Smooth muscle cell (in vitro differentiated cells): ENCODE data around the gene LTA4H. TPM values are rescaled to one million over a fixed set of nuclear protein-coding genes. Genes with fewer than 3 reads are reported as not detected.

ENCODE experiments used
- DNase-seq: peaks from one replicate; lab custom pipeline; 2025; ENCODE audit not compliant: unreplicated experiment; lab: John Stamatoyannopoulos, UW
- H2AFZ ChIP-seq: fragments of 200-600 bp; sonication (generic); 2 replicates; pipeline ENCODE4 v1.6.0; 2016; ENCODE audit warnings: antibody characterized with exemption, low read depth, mild to moderate bottlenecking
- H3F3A ChIP-seq: fragments of 200-600 bp; sonication (generic); 2 replicates; pipeline ENCODE4 v1.6.0; 2017; ENCODE audit warnings: antibody characterized with exemption, low read depth
- H3K27ac ChIP-seq: fragments of 200-600 bp; sonication (generic); 2 replicates; pipeline ENCODE4 v1.5.1; 2016; ENCODE audit warnings: low read depth, mild to moderate bottlenecking
- H3K27me3 ChIP-seq: fragments of 200-600 bp; sonication (generic); 2 replicates; pipeline ENCODE4 v1.6.1; 2016; ENCODE audit warnings: low read depth, mild to moderate bottlenecking
- H3K36me3 ChIP-seq: fragments of 200-600 bp; sonication (generic); 2 replicates; pipeline ENCODE4 v1.5.1; 2016; ENCODE audit warnings: low read depth
- H3K4me1 ChIP-seq: fragments of 200-600 bp; sonication (generic); 2 replicates; pipeline ENCODE4 v1.5.1; 2016; ENCODE audit warnings: low read depth
- H3K4me2 ChIP-seq: fragments of 200-600 bp; sonication (generic); 2 replicates; pipeline ENCODE4 v1.6.0; 2016; ENCODE audit warnings: mild to moderate bottlenecking
- H3K4me3 ChIP-seq: fragments of 200-600 bp; sonication (generic); 2 replicates; pipeline ENCODE4 v1.5.1; 2016; ENCODE audit warnings: mild to moderate bottlenecking
- H3K79me2 ChIP-seq: fragments of 200-600 bp; sonication (generic); 2 replicates; pipeline ENCODE4 v1.6.0; 2016; ENCODE audit warnings: low read depth, mild to moderate bottlenecking
- H3K9ac ChIP-seq: fragments of 200-600 bp; sonication (generic); 2 replicates; pipeline ENCODE4 v1.6.0; 2016; ENCODE audit warnings: low read depth
- H3K9me3 ChIP-seq: fragments of 200-600 bp; sonication (generic); replicated peaks from 2 replicates; pipeline ENCODE4 v1.5.1; 2016; ENCODE audit warnings: low read depth
- H4K20me1 ChIP-seq: fragments of 200-600 bp; sonication (generic); 2 replicates; pipeline ENCODE4 v1.6.0; 2016; ENCODE audit warnings: low read depth
- CTCF ChIP-seq: fragments of 200-600 bp; sonication (generic); IDR thresholded peaks from 2 replicates; pipeline ENCODE4 v1.5.1; 2017; ENCODE audit warnings: borderline replicate concordance, mild to moderate bottlenecking, antibody characterized with exemption; ENCODE audit not compliant: insufficient read depth, poor library complexity, severe bottlenecking
- WGBS: methylation state at CpG from one replicate; pipeline ENCODE4 v1.1.7; 2016; ENCODE audit warnings: low lambda C conversion rate; 5-methylcytosine and 5-hydroxymethylcytosine counted together
- polyA plus RNA-seq: library from polyadenylated mRNA; unstranded; fragments of >200 nt; fragmentation: Nextera tagmentation; extraction: Ambion mirVana; gene quantifications from 2 replicates; pipeline ENCODE4 v1.2.1, GENCODE V29; 2016
- total RNA-seq: library from RNA; depleted of rRNA; stranded (reverse); fragments of >200 nt; gene quantifications from 2 replicates; pipeline ENCODE4 v1.2.3, GENCODE V29; 2014

LTA4H gene
- total and polyA plus RNA-seq, 2 experiments from 2014 or later: 33.9 to 74.4 TPM

- no peak overlapping the region for H2AFZ ChIP-seq
- H4K20me1 ChIP-seq: no peaks in the 10 kb centered on the region
- no peaks in the 10 kb centered on the region for H3K9me3 ChIP-seq
- no peak overlapping the region for H3K4me2 ChIP-seq
- H3K27ac ChIP-seq: no peak overlapping the region
- no peak overlapping the region for H3K4me3 ChIP-seq
- no peak overlapping the region for H3K9ac ChIP-seq
- WGBS: 92% methylated on average over 3 of the region's 3 CpGs
- no peaks in the 10 kb centered on the region for H3K27me3 ChIP-seq
- no peaks in the 10 kb centered on the region for H3K79me2 ChIP-seq
- H3K36me3 ChIP-seq: peaks cover 12% of the 10 kb centered on the region
- TF ChIP-seq CTCF: no peak
- H3K4me1 ChIP-seq: no peaks in the 10 kb centered on the region
- no peaks in the 10 kb centered on the region for H3F3A ChIP-seq
- no peak for DNase-seq
Measured at GRCh38 chr12:96014943-96015599, 20.3 kb downstream of the LTA4H start.

GRCh38 chr12:96007729-96008128, 27.7 kb downstream of the LTA4H start:
- Histone ChIP-seq H3F3A (no peaks in the 10 kb centered on the region), H3K27me3 (no peaks in the 10 kb centered on the region), H3K9ac (no peak overlapping the region), H3K79me2 (no peaks in the 10 kb centered on the region), H3K27ac (no peak overlapping the region), H3K9me3 (no peaks in the 10 kb centered on the region), H4K20me1 (no peaks in the 10 kb centered on the region), H2AFZ (no peak overlapping the region), H3K4me3 (no peak overlapping the region), H3K4me2 (no peak overlapping the region), H3K4me1 (no peaks in the 10 kb centered on the region), H3K36me3 (peaks cover 13% of the 10 kb centered on the region)
- 75% methylated on average over 1 of the region's 1 CpG for whole genome bisulfite sequencing
- DNase-seq: no peak
- TF ChIP-seq CTCF: no peak

- Histone ChIP-seq H3K4me3 (no peak overlapping the region), H3K27ac (no peak overlapping the region), H4K20me1 (no peaks in the 10 kb centered on the region), H3K36me3 (peaks cover 5% of the 10 kb centered on the region), H3K79me2 (no peaks in the 10 kb centered on the region), H3K4me2 (no peak overlapping the region), H3K27me3 (no peaks in the 10 kb centered on the region), H3F3A (no peaks in the 10 kb centered on the region), H3K9ac (no peak overlapping the region), H3K4me1 (no peaks in the 10 kb centered on the region), H3K9me3 (no peaks in the 10 kb centered on the region), H2AFZ (no peak overlapping the region)
- WGBS: 100% methylated on average over 1 of the region's 1 CpG
- DNase-seq: no peak
- TF ChIP-seq CTCF: no peak
Measured at GRCh38 chr12:96006727-96007126, 28.7 kb downstream of the LTA4H start.

GRCh38 chr12:96000858-96001257, 34.5 kb downstream of the LTA4H start:
- WGBS: 96% methylated on average over 5 of the region's 5 CpGs
- Histone ChIP-seq H3K9me3 (no peaks in the 10 kb centered on the region), H3K27ac (no peak overlapping the region), H3K4me3 (no peak overlapping the region), H3K4me1 (no peaks in the 10 kb centered on the region), H2AFZ (no peak overlapping the region), H3K9ac (no peak overlapping the region), H3K36me3 (peaks cover under 1% of the 10 kb centered on the region), H4K20me1 (no peaks in the 10 kb centered on the region), H3K27me3 (no peaks in the 10 kb centered on the region), H3F3A (no peaks in the 10 kb centered on the region), H3K4me2 (no peak overlapping the region), H3K79me2 (no peaks in the 10 kb centered on the region)
- TF ChIP-seq CTCF: no peak
- DNase-seq: no peak
